Fibroblast of mammary gland (primary cell): ENCODE measurements around the gene ZBTB7C.

Experiments used
- DNase-seq: peaks from one replicate; pipeline ENCODE4 v3.0.0-alpha.2; 2010; ENCODE audit warnings: low read depth
- H3K4me3 ChIP-seq: 2 replicates; pipeline ENCODE4 v1.5.1; 2011; ENCODE audit warnings: low read depth, mild to moderate bottlenecking, low read length, moderate library complexity; ENCODE audit not compliant: control insufficient read depth
- CTCF ChIP-seq: conservative IDR thresholded peaks from 2 replicates; pipeline ENCODE4 v1.5.1; 2011; ENCODE audit warnings: low read depth, low read length, inconsistent platforms; ENCODE audit not compliant: control insufficient read depth, insufficient read depth

Gene ZBTB7C

GRCh38 chr18:48398074-48398473 lies 11.1 kb downstream of the ZBTB7C start:
- H3K4me3 ChIP-seq = no peak overlapping the region
- DNase-seq = no peak
- no peak for TF ChIP-seq CTCF

- no peak for TF ChIP-seq CTCF
- no peak overlapping the region for H3K4me3 ChIP-seq
Observed at GRCh38 chr18:48397021-48397420, 12.2 kb downstream of the ZBTB7C start.

GRCh38 chr18:48396561-48396960 lies 12.6 kb downstream of the ZBTB7C start:
- no peak overlapping the region for H3K4me3 ChIP-seq
- no peak for DNase-seq
- no peak for TF ChIP-seq CTCF

More at GRCh38 chr18:48397021-48397420, 12.2 kb downstream of the ZBTB7C start:
- no peak for DNase-seq

- no peak overlapping the region for H3K4me3 ChIP-seq
- TF ChIP-seq CTCF = no peak
- no peak for DNase-seq
Observed at GRCh38 chr18:48395646-48396045, 13.5 kb downstream of the ZBTB7C start.

- TF ChIP-seq CTCF = no peak
- DNase-seq = no peak
- no peak overlapping the region for H3K4me3 ChIP-seq
Observed at GRCh38 chr18:48394176-48394575, 15.0 kb downstream of the ZBTB7C start.

- no peak overlapping the region for H3K4me3 ChIP-seq
- no peak for DNase-seq
- TF ChIP-seq CTCF = no peak
Observed at GRCh38 chr18:48393776-48394175, 15.4 kb downstream of the ZBTB7C start.

- DNase-seq = no peak
- no peak overlapping the region for H3K4me3 ChIP-seq
- TF ChIP-seq CTCF = no peak
Observed at GRCh38 chr18:48393170-48393569, 16.0 kb downstream of the ZBTB7C start.
